ENCODE data around the gene NFIA. TPM values are rescaled to one million over a fixed set of nuclear protein-coding genes. Genes with fewer than 3 reads are reported as not detected.
A peak's percentile ranks its signal among the peaks of the same experiment; 100 is the strongest.

Gene NFIA
- total and polyA plus RNA-seq, 2 of the 13 experiments (the other 11 are each of a cell fraction or from before 2014, with no cell fraction given), result 14.7 to 28.5 TPM

DNA sequence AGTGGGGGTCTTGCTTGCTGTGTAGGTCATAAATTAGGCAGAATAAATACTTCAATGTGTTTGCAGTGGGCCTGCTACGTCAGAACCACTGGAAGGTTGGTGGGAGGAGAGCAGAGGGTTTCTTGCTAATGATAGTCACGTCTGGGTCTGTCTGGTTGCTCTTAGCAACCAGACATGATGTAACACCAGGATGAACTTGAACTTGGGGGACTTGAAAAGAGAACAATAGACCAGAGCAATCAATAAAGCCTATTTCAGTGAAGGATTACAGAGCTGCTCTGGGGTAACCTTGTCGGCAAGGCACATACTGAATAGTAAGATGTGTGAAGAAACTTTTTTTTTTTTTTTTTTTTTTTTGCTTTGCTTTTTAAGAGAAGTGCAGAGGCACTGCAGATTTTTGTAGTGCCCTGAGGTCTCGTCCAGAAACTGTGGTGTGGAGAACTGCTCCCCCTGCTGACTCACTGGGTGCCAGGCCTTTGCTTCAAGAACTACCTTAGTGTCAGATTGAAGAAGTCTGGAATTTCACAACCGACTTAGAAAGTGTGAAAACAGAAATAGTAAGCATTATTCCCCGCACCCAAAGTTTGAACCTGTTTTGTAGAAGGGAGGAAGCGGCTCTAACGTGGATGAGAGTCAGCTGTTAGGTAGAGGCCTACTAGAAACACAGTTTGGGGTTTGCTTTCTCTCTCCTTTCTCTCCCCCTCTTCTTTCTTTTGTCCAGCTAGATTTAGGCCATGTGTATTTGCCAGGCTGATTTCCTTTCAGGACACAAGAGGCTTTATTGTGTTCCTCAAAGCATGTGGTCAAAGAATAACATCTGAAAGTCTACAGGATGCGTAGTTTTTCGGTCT, 371.0 kb downstream of the NFIA start (continued):
- TF ChIP-seq RXRB (CRISPR knock-in tag; IDR thresholded peaks at IDR 0.05; ENCODE audit: borderline replicate concordance) (peak; percentile 94), ZNF766 (CRISPR knock-in tag; IDR thresholded peaks at IDR 0.05; ENCODE audit: borderline replicate concordance) (0 out of 2 replicates have a peak, but pooled peaks have one; percentile 53), ZNF790 (CRISPR knock-in tag; IDR thresholded peaks at IDR 0.05; ENCODE audit: borderline replicate concordance) (no peak), PPARG (CRISPR knock-in tag; conservative IDR thresholded peaks at IDR 0.05) (0 out of 2 replicates have a peak, but pooled peaks have one; percentile 37), SRSF9 (IDR thresholded peaks at IDR 0.05; ENCODE audit: borderline replicate concordance, insufficient read depth, low read depth, low read length, poor library complexity, severe bottlenecking) (no peak), ISL2 (CRISPR knock-in tag; IDR thresholded peaks at IDR 0.05) (peak; percentile 53; the same call in 1 of the 2 replicates), PHF21A (CRISPR knock-in tag; IDR thresholded peaks at IDR 0.05) (0 out of 2 replicates have a peak, but pooled peaks have one; percentile 50), NR2C2 (CRISPR knock-in tag; IDR thresholded peaks at IDR 0.05; ENCODE audit: borderline replicate concordance) (0 out of 2 replicates have a peak, but pooled peaks have one; percentile 28), ZNF382 (CRISPR knock-in tag; IDR thresholded peaks at IDR 0.05; ENCODE audit: borderline replicate concordance) (no peak), CEBPB (IDR thresholded peaks at IDR 0.05; ENCODE audit: borderline replicate concordance, low read depth, low read length) (peak; percentile 69), FOXK1 (CRISPR knock-in tag; IDR thresholded peaks at IDR 0.05; ENCODE audit: borderline replicate concordance, low read depth) (peak; percentile 76; the same call in 1 of the 2 replicates), POGZ (CRISPR knock-in tag; IDR thresholded peaks at IDR 0.05) (peak; percentile 41; the same call in 1 of the 2 replicates), FOXK2 (IDR thresholded peaks at IDR 0.05) (0 out of 2 replicates have a peak, but pooled peaks have one; percentile 27), RAD51 (IDR thresholded peaks at IDR 0.05; ENCODE audit: borderline replicate concordance) (no peak), ZNF816 (CRISPR knock-in tag; IDR thresholded peaks at IDR 0.05; ENCODE audit: borderline replicate concordance) (no peak), ZNF788 (CRISPR knock-in tag; IDR thresholded peaks at IDR 0.05; ENCODE audit: borderline replicate concordance) (peak; percentile 17; the same call in 1 of the 2 replicates), ZFX (CRISPR knock-in tag; IDR thresholded peaks at IDR 0.05; ENCODE audit: low read depth) (no peak), HDAC2 (CRISPR knock-in tag; IDR thresholded peaks at IDR 0.05) (peak; percentile 64), GZF1 (CRISPR knock-in tag; IDR thresholded peaks at IDR 0.05) (no peak), DR1 (CRISPR knock-in tag; IDR thresholded peaks at IDR 0.05) (no peak)
- TF ChIP-seq, protein P1, sequence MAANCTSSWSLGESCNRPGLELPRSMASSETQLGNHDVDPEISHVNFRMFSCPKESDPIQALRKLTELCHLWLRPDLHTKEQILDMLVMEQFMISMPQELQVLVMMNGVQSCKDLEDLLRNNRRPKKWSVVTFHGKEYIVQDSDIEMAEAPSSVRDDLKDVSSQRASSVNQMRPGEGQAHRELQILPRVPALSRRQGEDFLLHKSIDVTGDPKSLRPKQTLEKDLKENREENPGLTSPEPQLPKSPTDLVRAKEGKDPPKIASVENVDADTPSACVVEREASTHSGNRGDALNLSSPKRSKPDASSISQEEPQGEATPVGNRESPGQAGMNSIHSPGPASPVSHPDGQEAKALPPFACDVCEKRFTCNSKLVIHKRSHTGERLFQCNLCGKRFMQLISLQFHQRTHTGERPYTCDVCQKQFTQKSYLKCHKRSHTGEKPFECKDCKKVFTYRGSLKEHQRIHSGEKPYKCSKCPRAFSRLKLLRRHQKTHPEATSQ (CRISPR knock-in tag; IDR thresholded peaks at IDR 0.05; ENCODE audit: borderline replicate concordance), result no peak
- TF ChIP-seq, protein P2, sequence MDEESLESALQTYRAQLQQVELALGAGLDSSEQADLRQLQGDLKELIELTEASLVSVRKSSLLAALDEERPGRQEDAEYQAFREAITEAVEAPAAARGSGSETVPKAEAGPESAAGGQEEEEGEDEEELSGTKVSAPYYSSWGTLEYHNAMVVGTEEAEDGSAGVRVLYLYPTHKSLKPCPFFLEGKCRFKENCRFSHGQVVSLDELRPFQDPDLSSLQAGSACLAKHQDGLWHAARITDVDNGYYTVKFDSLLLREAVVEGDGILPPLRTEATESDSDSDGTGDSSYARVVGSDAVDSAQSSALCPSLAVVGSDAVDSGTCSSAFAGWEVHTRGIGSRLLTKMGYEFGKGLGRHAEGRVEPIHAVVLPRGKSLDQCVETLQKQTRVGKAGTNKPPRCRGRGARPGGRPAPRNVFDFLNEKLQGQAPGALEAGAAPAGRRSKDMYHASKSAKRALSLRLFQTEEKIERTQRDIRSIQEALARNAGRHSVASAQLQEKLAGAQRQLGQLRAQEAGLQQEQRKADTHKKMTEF (CRISPR knock-in tag; IDR thresholded peaks at IDR 0.05), result peak; percentile 72
- TF ChIP-seq, protein P3, sequence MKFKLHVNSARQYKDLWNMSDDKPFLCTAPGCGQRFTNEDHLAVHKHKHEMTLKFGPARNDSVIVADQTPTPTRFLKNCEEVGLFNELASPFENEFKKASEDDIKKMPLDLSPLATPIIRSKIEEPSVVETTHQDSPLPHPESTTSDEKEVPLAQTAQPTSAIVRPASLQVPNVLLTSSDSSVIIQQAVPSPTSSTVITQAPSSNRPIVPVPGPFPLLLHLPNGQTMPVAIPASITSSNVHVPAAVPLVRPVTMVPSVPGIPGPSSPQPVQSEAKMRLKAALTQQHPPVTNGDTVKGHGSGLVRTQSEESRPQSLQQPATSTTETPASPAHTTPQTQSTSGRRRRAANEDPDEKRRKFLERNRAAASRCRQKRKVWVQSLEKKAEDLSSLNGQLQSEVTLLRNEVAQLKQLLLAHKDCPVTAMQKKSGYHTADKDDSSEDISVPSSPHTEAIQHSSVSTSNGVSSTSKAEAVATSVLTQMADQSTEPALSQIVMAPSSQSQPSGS (CRISPR knock-in tag; IDR thresholded peaks at IDR 0.05), result peak; percentile 92; the same call in 1 of the 2 replicates
